Neuronal stem cell (in vitro differentiated cells): ENCODE data around the gene DHX30.
A peak's percentile ranks its signal among the peaks of the same experiment; 100 is the strongest.

Source experiments
- DNase-seq: peaks from one replicate; pipeline ENCODE4 v3.0.0-alpha.2; 2013; ENCODE audit warnings: low spot score
- H2AFZ ChIP-seq: one replicate; pipeline ENCODE4 v1.6.1; 2013; ENCODE audit warnings: mild to moderate bottlenecking, low read length, inconsistent platforms
- H2AK5ac ChIP-seq: 2 replicates; pipeline ENCODE4 v1.6.1; 2013; ENCODE audit warnings: low read depth, mild to moderate bottlenecking, inconsistent platforms, low read length, moderate library complexity, mixed read lengths
- H2BK120ac ChIP-seq: 2 replicates; pipeline ENCODE4 v1.6.1; 2013; ENCODE audit warnings: low read depth, mild to moderate bottlenecking, inconsistent platforms, low read length, moderate library complexity, mixed read lengths
- H2BK12ac ChIP-seq: one replicate; pipeline ENCODE4 v1.6.1; 2013; ENCODE audit warnings: low read length, inconsistent platforms
- H2BK15ac ChIP-seq: 2 replicates; pipeline ENCODE4 v1.6.1; 2013; ENCODE audit warnings: mild to moderate bottlenecking, low read length, inconsistent platforms, mixed read lengths
- H2BK5ac ChIP-seq: one replicate; pipeline ENCODE4 v1.6.1; 2013; ENCODE audit warnings: inconsistent platforms, mild to moderate bottlenecking, low read length, moderate library complexity
- H3K14ac ChIP-seq: one replicate; pipeline ENCODE4 v1.6.1; 2013; ENCODE audit warnings: low read length, inconsistent platforms
- H3K18ac ChIP-seq: 2 replicates; pipeline ENCODE4 v1.6.1; 2013; ENCODE audit warnings: low read length, inconsistent platforms
- H3K23ac ChIP-seq: 2 replicates; pipeline ENCODE4 v1.6.1; 2013; ENCODE audit warnings: low read depth, mild to moderate bottlenecking, mixed read lengths, low read length, inconsistent platforms; ENCODE audit not compliant: poor library complexity
- H3K27ac ChIP-seq: replicated peaks from 3 replicates; pipeline ENCODE4 v1.5.1; 2013; ENCODE audit warnings: low read length, inconsistent platforms
- H3K27me3 ChIP-seq, 3 experiments: 2 replicates each; pipeline ENCODE4 v1.6.1; 2013; ENCODE audit warnings: low read length in 3 of 3, mild to moderate bottlenecking in 2 of 3, inconsistent platforms in 1 of 3, low read depth in 1 of 3, mixed read lengths in 1 of 3, moderate library complexity in 1 of 3; ENCODE audit not compliant: control insufficient read depth in 3 of 3, insufficient read depth in 3 of 3
- H3K36me3 ChIP-seq, 2 donors: replicated peaks in 1 of 2; 2 replicates each; pipeline ENCODE4 v1.6.1; 2013; ENCODE audit warnings: low read length in 2 of 2; ENCODE audit not compliant: control insufficient read depth in 2 of 2, insufficient read depth in 2 of 2
- H3K4ac ChIP-seq: 2 replicates; pipeline ENCODE4 v1.6.1; 2013; ENCODE audit warnings: inconsistent platforms, mild to moderate bottlenecking, low read length, moderate library complexity
- H3K4me1 ChIP-seq, 2 donors: 1 replicate in 1 of 2; 2 replicates in 1 of 2; pipeline ENCODE4 v1.6.1; 2013; ENCODE audit warnings: low read length in 2 of 2, low read depth in 1 of 2; ENCODE audit not compliant: control insufficient read depth in 2 of 2, insufficient read depth in 1 of 2
- H3K4me2 ChIP-seq: one replicate; pipeline ENCODE4 v1.6.1; 2013; ENCODE audit warnings: mild to moderate bottlenecking, low read length, inconsistent platforms; ENCODE audit not compliant: insufficient read depth, poor library complexity, severe bottlenecking
- H3K4me3 ChIP-seq, 2 donors: 2 replicates each; pipeline ENCODE4 v1.5.1; 2013; ENCODE audit warnings: low read length in 2 of 2, mild to moderate bottlenecking in 2 of 2, inconsistent platforms in 1 of 2, moderate library complexity in 1 of 2
- H3K79me1 ChIP-seq: one replicate; pipeline ENCODE4 v1.6.1; 2013; ENCODE audit warnings: low read depth, mild to moderate bottlenecking, inconsistent platforms, low read length, moderate library complexity
- H3K9ac ChIP-seq: one replicate; pipeline ENCODE4 v1.6.1; 2013; ENCODE audit warnings: mild to moderate bottlenecking, low read depth, low read length, inconsistent platforms; ENCODE audit not compliant: poor library complexity
- H3K9me3 ChIP-seq, 2 donors: replicated peaks in 1 of 2; 2 replicates each; pipeline versions ENCODE3 to v1.6.1; 2013; ENCODE audit warnings: low read length in 2 of 2, mild to moderate bottlenecking in 2 of 2, inconsistent platforms in 1 of 2, low read depth in 1 of 2, mixed read lengths in 1 of 2, moderate library complexity in 1 of 2; ENCODE audit not compliant: control insufficient read depth in 2 of 2, insufficient read depth in 1 of 2
- H4K8ac ChIP-seq: one replicate; pipeline ENCODE4 v1.6.1; 2013; ENCODE audit warnings: low read depth, mild to moderate bottlenecking, inconsistent platforms, low read length, moderate library complexity
- H4K91ac ChIP-seq: one replicate; pipeline ENCODE4 v1.6.1; 2013; ENCODE audit warnings: low read length, low read depth, mild to moderate bottlenecking, inconsistent platforms; ENCODE audit not compliant: poor library complexity
- WGBS, 2 donors: extraction: QIAGEN DNeasy Blood & Tissue Kit; methylation state at CpG; one replicate each; pipeline ENCODE4 v1.1.7; 2013; ENCODE audit warnings: missing lambda C conversion rate in 2 of 2, mixed read lengths in 1 of 2; ENCODE audit not compliant: insufficient read length in 2 of 2, insufficient replicate concordance in 1 of 2; ENCODE audit errors: extremely low coverage in 2 of 2; 5-methylcytosine and 5-hydroxymethylcytosine counted together

DHX30 gene

DNA sequence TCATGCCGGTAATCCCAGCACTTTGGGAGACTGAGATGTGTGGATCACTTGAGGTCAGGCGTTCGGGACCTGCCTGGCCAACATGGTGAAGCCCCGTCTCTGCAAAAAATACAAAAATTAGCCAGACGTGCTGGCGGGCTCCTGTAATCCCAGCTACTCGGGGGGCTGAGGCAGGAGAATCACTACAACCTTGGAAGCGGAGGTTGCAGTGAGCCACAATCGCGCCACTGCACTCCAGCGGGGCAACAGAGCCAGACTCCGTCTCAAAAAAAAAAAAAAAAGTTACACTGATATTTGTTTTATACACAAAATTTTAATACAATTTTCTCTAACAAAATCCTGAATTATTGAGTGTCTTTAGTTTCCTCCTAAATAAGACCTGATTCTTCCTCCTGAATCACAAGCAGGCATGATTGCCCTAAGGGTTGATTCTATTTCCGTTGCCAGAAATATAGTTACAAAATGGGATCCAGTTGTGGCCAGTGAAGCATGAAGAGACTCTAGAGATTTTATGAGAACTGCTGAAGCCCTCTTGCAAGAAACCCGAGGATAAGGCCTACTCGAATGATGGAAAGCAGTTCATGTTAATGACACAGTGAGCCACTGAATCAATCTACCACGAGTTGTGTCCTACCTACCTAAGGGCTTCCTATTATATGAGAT is 11.6 kb upstream of the DHX30 start:
- Histone ChIP-seq H2BK120ac (no peak overlapping the region), H3K79me1 (no peaks in the 10 kb centered on the region), H4K8ac (no peak overlapping the region), H2BK15ac (no peak overlapping the region), H3K27ac (no peak overlapping the region), H3K4me1 (no peaks in the 10 kb centered on the region), H4K91ac (no peak overlapping the region), H3K23ac (no peak overlapping the region), H2BK5ac (no peak overlapping the region), H3K36me3 (no peaks in the 10 kb centered on the region), H3K4me3 (no peak overlapping the region), H3K4me2 (no peak overlapping the region), H2BK12ac (no peak overlapping the region), H2AK5ac (no peak overlapping the region), H3K9ac (no peak overlapping the region), H3K4ac (no peak overlapping the region), H3K14ac (no peak overlapping the region), H2AFZ (no peak overlapping the region), H3K9me3 (peaks cover 2 to 4% of the 10 kb centered on the region in 2 donors), H3K18ac (no peak overlapping the region), H3K27me3 (no peaks in the 10 kb centered on the region)
- WGBS, 2 donors, result no CpG with 5 or more reads among the region's 16 CpGs
- no peak for DNase-seq

DNA sequence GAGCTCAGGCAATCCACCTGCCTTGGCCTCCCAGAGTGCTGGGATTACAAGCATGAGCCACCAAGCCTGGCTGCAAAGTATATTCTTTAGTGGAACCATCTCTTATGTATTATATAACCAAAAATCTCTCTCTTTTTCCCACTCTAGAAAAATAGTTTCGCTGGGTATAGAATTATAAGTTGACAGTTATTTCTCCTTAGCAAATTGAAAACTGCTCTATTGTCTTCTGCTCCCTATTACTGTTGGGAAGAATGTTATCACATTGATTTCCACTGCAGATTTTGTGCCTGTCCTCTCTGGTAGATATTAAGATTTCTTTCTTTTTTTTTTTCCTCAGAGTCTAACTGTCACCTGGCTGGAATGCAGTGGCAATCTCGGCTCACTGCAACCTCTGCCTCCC is 10.2 kb upstream of the DHX30 start:
- Histone ChIP-seq H3K4me2 (no peak overlapping the region), H3K9me3 (peaks cover 2 to 4% of the 10 kb centered on the region in 2 donors), H2BK5ac (no peak overlapping the region), H3K4me3 (no peak overlapping the region), H3K14ac (no peak overlapping the region), H3K9ac (no peak overlapping the region), H3K4me1 (no peaks in the 10 kb centered on the region), H2BK15ac (no peak overlapping the region), H2AFZ (no peak overlapping the region), H3K79me1 (no peaks in the 10 kb centered on the region), H4K8ac (no peak overlapping the region), H3K4ac (no peak overlapping the region), H3K23ac (no peak overlapping the region), H2BK12ac (no peak overlapping the region), H4K91ac (no peak overlapping the region), H3K18ac (no peak overlapping the region), H3K27ac (no peak overlapping the region), H3K36me3 (no peaks in the 10 kb centered on the region), H2AK5ac (no peak overlapping the region), H3K27me3 (no peaks in the 10 kb centered on the region), H2BK120ac (no peak overlapping the region)
- no peak for DNase-seq
- WGBS, 2 donors, result no CpG with 5 or more reads among the region's 2 CpGs

DNA sequence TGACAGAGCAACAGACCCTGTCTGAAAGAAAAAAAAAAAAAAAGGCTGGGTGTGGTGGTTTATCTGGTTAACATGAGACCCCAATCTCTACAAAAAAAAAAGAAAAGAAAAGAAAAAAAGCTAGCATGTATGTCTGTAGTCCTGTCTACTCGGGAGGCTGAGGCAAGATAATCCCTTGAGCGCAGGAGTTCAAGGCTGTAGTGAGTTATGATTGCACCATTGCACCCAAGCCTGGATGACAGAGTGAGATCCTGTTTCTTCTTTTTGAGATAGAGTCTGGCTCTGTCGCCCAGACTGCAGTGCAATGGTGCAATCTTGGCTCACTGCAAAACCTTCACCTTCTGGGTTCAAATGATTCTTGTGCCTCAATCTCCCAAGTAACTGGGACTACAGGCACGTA is 8.4 kb upstream of the DHX30 start:
- Histone ChIP-seq H2BK15ac (no peak overlapping the region), H3K23ac (no peak overlapping the region), H2BK12ac (no peak overlapping the region), H4K91ac (no peak overlapping the region), H3K9me3 (peaks cover 2 to 4% of the 10 kb centered on the region in 2 donors), H3K27ac (no peak overlapping the region), H3K14ac (no peak overlapping the region), H3K4me2 (no peak overlapping the region), H3K79me1 (no peaks in the 10 kb centered on the region), H3K4me1 (no peaks in the 10 kb centered on the region), H3K4me3 (no peak overlapping the region), H3K27me3 (no peaks in the 10 kb centered on the region), H2BK120ac (no peak overlapping the region), H3K4ac (no peak overlapping the region), H2AFZ (no peak overlapping the region), H2AK5ac (no peak overlapping the region), H3K9ac (no peak overlapping the region), H2BK5ac (no peak overlapping the region), H4K8ac (no peak overlapping the region), H3K36me3 (no peaks in the 10 kb centered on the region), H3K18ac (no peak overlapping the region)
- no CpG with 5 or more reads among the region's 4 CpGs for WGBS, 2 donors
- DNase-seq, result no peak

DNA sequence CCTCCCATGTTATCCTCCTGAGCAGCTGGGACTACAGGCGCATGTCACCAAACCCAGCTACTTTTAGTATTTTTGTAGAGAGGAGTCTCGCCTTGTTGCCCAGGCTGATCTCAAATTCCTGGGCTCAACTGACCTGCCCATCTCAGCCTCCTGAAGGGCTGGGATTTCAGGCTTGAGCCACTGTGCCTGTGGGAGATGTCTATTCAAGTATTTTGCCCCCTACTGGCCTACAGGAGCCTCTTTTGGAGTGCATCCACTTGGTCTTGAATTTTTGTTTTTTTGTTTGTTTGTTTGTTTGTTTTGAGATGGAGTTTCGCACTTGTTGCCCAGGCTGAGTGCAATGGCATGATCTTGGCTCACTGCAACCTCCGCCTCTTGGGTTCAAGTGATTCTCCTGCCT is 3.2 kb upstream of the DHX30 start:
- no peaks in the 10 kb centered on the region for H3K9me3 ChIP-seq
- H3K4ac ChIP-seq, result no peak overlapping the region
- H3K27me3 ChIP-seq, result no peaks in the 10 kb centered on the region
- no peak overlapping the region for H3K14ac ChIP-seq
- no peak overlapping the region for H2AK5ac ChIP-seq
- no peak overlapping the region for H3K4me2 ChIP-seq
- peaks cover 3 to 6% of the 10 kb centered on the region in 2 donors for H3K4me1 ChIP-seq
- H4K91ac ChIP-seq, result no peak overlapping the region
- H2BK12ac ChIP-seq, result no peak overlapping the region
- H3K36me3 ChIP-seq, result peaks cover 0 to 3% of the 10 kb centered on the region in 2 donors
- no peak overlapping the region for H4K8ac ChIP-seq
- H2BK5ac ChIP-seq, result no peak overlapping the region
- no peak overlapping the region for H3K9ac ChIP-seq
- no CpG with 5 or more reads among the region's 4 CpGs for WGBS, 2 donors
- no peaks in the 10 kb centered on the region for H3K79me1 ChIP-seq
- H3K23ac ChIP-seq, result no peak overlapping the region
- no peak overlapping the region for H3K4me3 ChIP-seq
- H3K18ac ChIP-seq, result no peak overlapping the region
- no peak overlapping the region for H3K27ac ChIP-seq
- H2BK120ac ChIP-seq, result no peak overlapping the region
- DNase-seq, result peak; percentile 14
- no peak overlapping the region for H2BK15ac ChIP-seq
- no peak overlapping the region for H2AFZ ChIP-seq
